Body of pancreas (tissue), 4 donors: ENCODE data around the gene CAMTA1.

ENCODE experiments used
- CTCF ChIP-seq, 7 experiments: fragments of 450-650 bp in 4 of 7; fragments of 200-600 bp in 3 of 7; sonication (generic) in 3 of 7; IDR thresholded peaks; one replicate each; pipeline ENCODE4 v1.5.1; 2016 to 2019; ENCODE audit warnings: antibody characterized with exemption in 7 of 7
- POLR2A ChIP-seq, 3 donors: fragments of 450-650 bp; IDR thresholded peaks; one replicate each; pipeline ENCODE4 v1.6.1; 2016; ENCODE audit warnings: antibody characterized with exemption in 3 of 3, mild to moderate bottlenecking in 2 of 3

GRCh38 chr1:7490576-7490975 lies 705.3 kb downstream of the CAMTA1 start:
- TF ChIP-seq POLR2A (IDR thresholded peaks at IDR 0.05) = no peak
- no peak for TF ChIP-seq CTCF (IDR thresholded peaks at IDR 0.05)
